SK-N-SH treated with all-trans-retinoic acid at 6 μM for 48 hours (cell line): ENCODE measurements around the gene PCSK5.

Source experiments
- ARNTL ChIP-seq: fragments of 450-650 bp; formaldehyde crosslinking; IDR thresholded peaks from 2 replicates; pipeline ENCODE4 v1.5.0; 2020; ENCODE audit warnings: low read depth, mild to moderate bottlenecking, moderate library complexity, borderline replicate concordance
- CSRNP3 ChIP-seq: fragments of 250-450 bp; sonication (Bioruptor Pico); IDR thresholded peaks from 2 replicates; pipeline ENCODE4 v1.5.1; 2021; ENCODE audit warnings: mild to moderate bottlenecking, moderate library complexity
- GLIS3 ChIP-seq: fragments of 250-450 bp; sonication (Bioruptor Pico); IDR thresholded peaks from 2 replicates; pipeline ENCODE4 v1.5.0; 2020; ENCODE audit warnings: mild to moderate bottlenecking, moderate library complexity
- PATZ1 ChIP-seq: fragments of 250-450 bp; sonication (Bioruptor Pico); IDR thresholded peaks from 2 replicates; pipeline ENCODE4 v1.8.0; 2020; ENCODE audit warnings: mild to moderate bottlenecking, moderate library complexity, borderline replicate concordance
- POU6F1 ChIP-seq: fragments of 250-450 bp; sonication (Bioruptor Pico); IDR thresholded peaks from 2 replicates; pipeline ENCODE4 v1.8.0; 2021; ENCODE audit warnings: low read depth, mild to moderate bottlenecking, moderate library complexity, borderline replicate concordance
- SNAI2 ChIP-seq: fragments of 250-450 bp; sonication (Bioruptor Pico); IDR thresholded peaks from 2 replicates; pipeline ENCODE4 v1.5.0; 2020; ENCODE audit warnings: mild to moderate bottlenecking, moderate library complexity
- ZFP3 ChIP-seq: fragments of 250-450 bp; sonication (Bioruptor Pico); IDR thresholded peaks from 2 replicates; pipeline ENCODE4 v1.5.0; 2020; ENCODE audit warnings: mild to moderate bottlenecking, moderate library complexity
- ZNF8 ChIP-seq: fragments of 450-650 bp; formaldehyde crosslinking; IDR thresholded peaks from 2 replicates; pipeline ENCODE4 v1.5.0; 2020; ENCODE audit warnings: mild to moderate bottlenecking, moderate library complexity

GRCh38 chr9:76330034-76330433 is 439.6 kb downstream of the PCSK5 start:
- no peak for TF ChIP-seq POU6F1 (CRISPR knock-in tag)
- no peak for TF ChIP-seq GLIS3 (CRISPR knock-in tag)
- TF ChIP-seq ZNF8 (CRISPR knock-in tag), result no peak
- no peak for TF ChIP-seq ZFP3
- no peak for TF ChIP-seq PATZ1
- TF ChIP-seq CSRNP3 (CRISPR knock-in tag), result no peak
- TF ChIP-seq SNAI2 (CRISPR knock-in tag), result no peak
- no peak for TF ChIP-seq ARNTL (CRISPR knock-in tag)
